ENCODE measurements around the gene GYS2. TPM values are rescaled to one million over a fixed set of nuclear protein-coding genes. Genes with fewer than 3 reads are reported as not detected.

GYS2 gene
- total and polyA plus RNA-seq, 2 of the 4 experiments (the other 2 are of a cell fraction) = not detected

GRCh38 chr12:21599143-21599999 lies 5.3 kb downstream of the GYS2 start (continued):
- no peak for TF ChIP-seq CTCF (conservative IDR thresholded peaks at IDR 0.05; ENCODE audit: low read depth, low read length)

- in situ Hi-C loops (cut with MboI; ENCODE audit: low sequenced_read_pairs) = no loop called here
Observed at GRCh38 chr12:21598651-21599050, 6.0 kb downstream of the GYS2 start.

More at GRCh38 chr12:21598651-21599050, 6.0 kb downstream of the GYS2 start:
- Histone ChIP-seq H4K8ac (ENCODE audit: low read depth in 2 of 2, low read length in 2 of 2) (no peak overlapping the region), H3K4me2 (ENCODE audit: low read depth, low read length) (no peak overlapping the region), H3K27ac (ENCODE audit: insufficient read depth, low read length) (no peak overlapping the region), H4K91ac (ENCODE audit: insufficient read depth, low read depth, low read length) (no peak overlapping the region), H3K4me3 (ENCODE audit: insufficient read depth, low read depth, low read length) (no peak overlapping the region), H4K5ac (ENCODE audit: low read depth, low read length) (no peak overlapping the region), H2BK15ac (ENCODE audit: low read depth, low read length) (no peak overlapping the region), H3K14ac (replicated peaks; ENCODE audit: low read depth, low read length) (no peak overlapping the region), H2BK5ac (ENCODE audit: low read depth, low read length, poor library complexity, severe bottlenecking) (no peak overlapping the region), H3K9ac (ENCODE audit: low read depth, low read length) (no peak overlapping the region), H3K9me3 (ENCODE audit: control insufficient read depth, insufficient read depth, low read length) (no peaks in the 10 kb centered on the region), H2BK120ac (ENCODE audit: low read depth, low read length) (no peak overlapping the region), H3K79me1 (ENCODE audit: low read depth in 1 of 2, low read length in 2 of 2) (no peaks in the 10 kb centered on the region), H3K4me1 (ENCODE audit: control insufficient read depth, insufficient read depth, low read length) (no peaks in the 10 kb centered on the region), H3K56ac (ENCODE audit: extremely low read depth, insufficient read depth, low read length) (no peak overlapping the region), H2AK9ac (replicated peaks; ENCODE audit: low read depth, low read length, poor library complexity) (no peak overlapping the region), H3K36me3 (ENCODE audit: control insufficient read depth, insufficient read depth, low read length) (no peaks in the 10 kb centered on the region), H3K23ac (ENCODE audit: low read depth, low read length) (no peak overlapping the region), H2BK20ac (ENCODE audit: low read depth, low read length) (no peak overlapping the region), H3K4ac (ENCODE audit: low read depth, low read length) (no peak overlapping the region), H2AFZ (replicated peaks; ENCODE audit: low read length, poor library complexity) (no peak overlapping the region), H3K18ac (ENCODE audit: low read depth, low read length) (no peak overlapping the region), H3K9me1 (ENCODE audit: insufficient read depth, low read length) (no peaks in the 10 kb centered on the region), H2AK5ac (ENCODE audit: low read depth, low read length) (no peak overlapping the region), H4K20me1 (ENCODE audit: insufficient read depth, low read length) (no peaks in the 10 kb centered on the region), H3K27me3 (ENCODE audit: control insufficient read depth, insufficient read depth, low read length) (0 out of 2 replicates have a peak, but pooled peaks cover 2% of the 10 kb centered on the region)
- no peak for DNase-seq
- intact Hi-C loops (cut with micrococcal nuclease) (no loop called here), dilution Hi-C loops (cut with HindIII; ENCODE audit: low sequenced_read_pairs, unreplicated experiment) (no loop called here)
- WGBS, 2 experiments (ENCODE audit: extremely low coverage in 2 of 2, insufficient read length in 1 of 2) = no CpG with 5 or more reads among the region's 4 CpGs
- no peak for ATAC-seq (ENCODE audit: low read depth)
- ChIA-PET POLR2A (ENCODE audit: unreplicated experiment) (no interaction called here), CTCF (interaction anchor here (0.7 kb wide), 1 partner anchor 301 kb away, joined by 3 read pairs; no protein-coding TSS in a partner anchor)
- BruUV-seq (replicated peaks) = no TSS peak
- TF ChIP-seq CHD1 (IDR thresholded peaks at IDR 0.05; ENCODE audit: low read depth, low read length) (no peak), MAFK (IDR thresholded peaks at IDR 0.05; ENCODE audit: low read depth, low read length) (no peak), CEBPB (IDR thresholded peaks at IDR 0.05; ENCODE audit: low read depth, low read length) (no peak), POLR2A (IDR thresholded peaks at IDR 0.05; ENCODE audit: low read depth, low read length) (no peak), ELK1 (IDR thresholded peaks at IDR 0.05; ENCODE audit: borderline replicate concordance, low read depth, low read length) (no peak), MXI1 (IDR thresholded peaks at IDR 0.05; ENCODE audit: borderline replicate concordance, low read depth, low read length) (no peak), RFX5 (IDR thresholded peaks at IDR 0.05; ENCODE audit: low read depth, low read length) (no peak)

Data from IMR-90 (cell line).